Activated effector memory CD4-positive, alpha-beta T cell treated with anti-CD3 and anti-CD28 coated beads, Interleukin-2, amount 50 U/mL, for 16 hours (primary cell): Measurements from ENCODE around the gene FAM163B.
A peak's percentile ranks its signal among the peaks of the same experiment; 100 is the strongest.

Source experiments
- DNase-seq: peaks from one replicate; pipeline ENCODE4 v3.0.0-alpha.2; 2020

FAM163B gene

DNA sequence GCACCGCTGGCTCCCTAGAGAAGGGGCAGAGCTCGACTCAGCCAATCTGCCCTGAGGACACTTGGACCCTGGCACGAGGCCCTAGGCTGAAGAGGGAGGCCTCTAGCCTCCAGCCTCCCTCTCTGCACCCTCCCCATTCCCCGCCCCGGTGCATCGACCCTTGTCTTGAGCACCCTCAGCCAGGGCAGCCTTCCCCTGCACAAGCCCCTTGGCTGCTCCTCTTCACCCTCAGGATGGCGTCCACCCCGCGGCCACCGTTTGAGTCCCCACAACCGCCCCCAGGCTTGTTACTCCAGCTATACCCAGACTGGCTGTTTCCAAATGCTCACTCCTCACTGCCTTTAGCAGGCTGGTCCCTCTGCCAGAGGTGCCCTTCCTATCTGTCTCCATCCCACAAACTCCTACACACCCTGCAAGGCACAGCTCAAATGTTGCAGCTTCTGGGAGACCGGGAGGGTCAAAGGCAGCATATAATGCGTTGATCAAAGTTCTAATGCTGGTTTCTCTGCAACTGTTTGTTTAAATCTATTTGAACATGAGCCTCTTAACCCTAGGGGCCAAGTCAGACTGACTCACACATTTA, 6.5 kb upstream of the FAM163B start:
- no peak for DNase-seq

- DNase-seq, result no peak
Measured at GRCh38 chr9:133615186-133615585, 6.0 kb upstream of the FAM163B start.

DNA sequence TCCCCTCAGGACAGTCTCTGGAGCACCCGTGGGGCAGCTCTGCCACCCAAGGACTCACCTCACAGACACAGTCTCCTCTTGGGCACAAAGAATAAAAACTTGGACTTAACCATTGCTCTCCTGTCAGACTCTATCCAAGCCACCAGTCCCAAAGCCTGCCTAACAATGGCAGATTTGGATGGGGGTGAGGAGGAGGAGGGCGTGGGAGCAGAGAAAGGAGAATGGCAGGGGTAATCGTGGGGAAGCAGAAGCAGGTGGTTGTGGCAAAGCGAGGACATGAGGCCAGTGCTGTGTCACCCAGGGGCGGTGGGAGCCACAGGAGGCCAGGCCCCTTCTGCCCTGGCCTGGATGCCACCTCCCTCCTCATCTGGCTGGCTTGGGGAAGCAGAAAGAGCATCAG, 5.5 kb upstream of the FAM163B start:
- no peak for DNase-seq

DNA sequence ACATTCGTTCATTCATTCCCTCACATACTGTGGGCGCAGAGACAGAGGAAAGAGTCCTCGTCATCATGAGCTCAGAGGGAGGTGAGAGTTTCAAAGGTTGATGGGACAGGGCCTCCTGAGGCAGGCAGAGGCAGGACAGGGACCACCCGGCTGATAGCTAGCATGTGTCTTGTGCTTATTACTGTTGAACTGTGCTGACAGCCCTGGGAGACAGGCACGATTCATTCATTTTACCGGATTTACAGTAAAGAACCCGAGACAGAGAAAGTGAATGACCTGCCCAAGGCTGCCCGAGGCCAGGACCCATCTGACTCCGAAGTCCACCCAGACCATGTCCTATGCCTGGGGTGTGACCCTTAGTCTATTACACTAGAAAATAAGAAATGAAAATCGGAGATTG, 4.9 kb upstream of the FAM163B start:
- DNase-seq, result no peak

GRCh38 chr9:133613432-133613831, 4.2 kb upstream of the FAM163B start:
- no peak for DNase-seq

DNA sequence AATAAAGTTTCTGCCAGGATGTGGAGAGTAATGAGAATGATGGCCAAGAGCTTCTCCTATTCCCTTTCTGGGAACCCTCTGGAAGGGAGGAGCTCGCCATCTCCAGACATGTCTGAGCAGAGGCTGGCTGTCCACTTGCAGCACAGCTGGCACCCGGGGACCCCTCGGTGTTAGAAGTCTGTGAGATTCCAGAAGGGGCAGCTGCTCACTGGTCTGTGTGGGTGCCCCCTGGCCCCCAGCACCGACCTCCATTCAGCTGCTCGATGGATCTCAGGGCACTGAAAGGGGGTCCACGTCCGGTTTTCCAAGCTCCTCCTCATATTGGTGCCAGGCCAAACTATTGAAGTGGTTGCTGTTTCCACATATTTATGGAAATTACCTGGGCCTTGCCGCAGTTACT, 3.6 kb upstream of the FAM163B start:
- DNase-seq, result no peak

DNA sequence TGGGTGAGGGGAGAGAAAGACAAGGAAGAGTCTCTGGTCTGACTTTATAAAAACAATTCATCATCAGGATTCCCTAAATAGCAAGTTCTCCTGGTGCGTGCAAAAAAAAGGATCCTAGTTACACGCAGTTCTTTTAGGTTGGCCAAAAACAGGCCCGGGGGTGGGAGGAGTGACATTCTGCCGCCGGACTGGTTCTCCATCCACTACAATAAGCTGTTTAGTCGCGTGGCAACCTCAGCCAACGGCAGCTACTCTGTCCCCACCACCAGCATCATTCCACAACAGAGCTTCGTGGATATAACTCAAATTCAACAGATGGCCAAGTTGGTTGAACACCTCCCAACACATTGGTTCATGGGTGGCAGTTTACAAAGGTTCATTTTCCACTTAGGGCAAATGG, 2.9 kb upstream of the FAM163B start:
- DNase-seq, result no peak

DNA sequence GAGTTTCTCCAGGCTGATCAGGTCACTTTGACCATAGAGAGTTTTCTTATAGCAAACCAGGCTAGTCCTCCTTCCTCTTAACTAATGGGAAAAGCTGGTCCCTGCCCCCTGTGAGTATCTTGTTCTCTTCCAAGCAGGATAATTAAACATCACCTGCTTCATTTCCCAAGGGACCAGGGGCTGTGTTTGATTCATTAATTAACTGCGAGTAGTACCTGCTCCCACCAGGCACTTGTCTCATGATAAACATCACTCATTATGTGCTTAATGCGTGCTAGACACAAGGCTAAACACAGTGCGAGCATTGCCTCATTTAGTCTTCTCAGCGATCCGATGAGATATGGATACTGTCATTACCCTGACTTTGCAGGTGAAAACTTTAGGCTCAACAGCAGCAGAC, 1.7 kb upstream of the FAM163B start:
- no peak for DNase-seq

- no peak for DNase-seq
Measured at GRCh38 chr9:133608889-133609288, 300 bp downstream of the FAM163B start.

- no peak for DNase-seq
Measured at GRCh38 chr9:133608382-133608781, 807 bp downstream of the FAM163B start.

- DNase-seq, result no peak
Measured at GRCh38 chr9:133607976-133608375, 1.2 kb downstream of the FAM163B start.

DNA sequence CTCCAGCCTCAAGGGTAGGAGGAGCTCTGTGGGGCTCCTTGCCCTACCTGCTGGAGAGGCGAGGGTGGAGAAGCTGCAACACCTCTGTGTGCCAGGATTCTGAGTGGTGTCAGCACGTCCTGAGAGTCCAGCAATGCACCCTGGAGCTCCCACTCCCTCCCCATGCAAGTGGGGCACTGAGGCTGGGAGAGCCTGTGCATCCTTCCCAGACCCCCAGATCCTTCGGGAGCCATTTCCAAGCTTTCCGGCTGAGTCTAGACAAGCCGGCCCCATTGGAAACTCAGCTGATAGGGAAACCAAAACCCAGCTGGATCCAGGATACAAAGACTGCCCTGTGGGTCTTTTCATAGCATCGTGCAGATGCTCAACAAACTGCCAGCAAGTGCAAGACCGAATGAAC, 1.8 kb downstream of the FAM163B start:
- DNase-seq, result no peak

- no peak for DNase-seq
Measured at GRCh38 chr9:133606708-133607025, 2.5 kb downstream of the FAM163B start.

DNA sequence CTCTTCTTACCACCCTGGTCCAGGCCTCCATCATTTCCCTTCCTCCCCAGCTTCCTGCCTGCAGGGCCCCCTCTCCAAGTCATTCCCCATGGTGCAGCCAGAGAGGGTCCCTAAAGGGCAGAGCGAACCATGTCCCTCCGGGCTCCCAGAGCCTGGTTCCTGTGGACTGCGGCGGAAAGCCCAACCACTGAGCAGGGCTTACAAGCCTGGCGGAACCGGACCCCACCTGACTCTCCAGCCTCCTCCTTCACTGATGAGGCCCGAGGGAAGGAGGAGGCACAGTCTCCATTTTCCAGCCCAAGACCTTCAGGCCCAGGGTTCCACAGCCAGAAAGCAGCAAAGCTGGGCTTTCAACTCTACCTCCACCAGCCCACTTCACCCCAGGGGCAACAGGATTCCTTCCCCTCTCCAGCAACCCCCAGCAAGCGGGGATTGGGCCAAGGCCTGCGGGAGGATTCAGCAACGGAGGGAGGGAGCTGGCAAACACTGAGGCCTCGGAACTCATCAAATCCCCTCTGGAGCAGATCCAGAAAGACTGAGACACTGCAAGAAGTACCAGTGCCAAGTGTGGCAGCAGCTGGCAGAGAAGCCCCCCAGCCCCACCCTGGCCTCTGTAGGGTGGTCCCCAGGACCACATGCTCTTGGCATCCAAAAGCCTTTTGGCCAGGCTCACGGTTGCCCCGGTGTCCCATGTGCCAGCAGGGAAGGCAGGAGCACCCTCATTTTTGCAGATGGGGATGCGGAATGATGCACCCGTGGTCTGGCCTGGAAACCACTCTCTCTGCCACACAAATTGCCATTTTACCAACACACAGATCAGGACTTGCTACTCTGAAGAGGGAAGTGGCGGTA, 3.1 kb downstream of the FAM163B start:
- DNase-seq, result no peak

GRCh38 chr9:133605446-133605845, 3.7 kb downstream of the FAM163B start:
- no peak for DNase-seq

- DNase-seq, result no peak
Measured at GRCh38 chr9:133604856-133605255, 4.3 kb downstream of the FAM163B start.

DNA sequence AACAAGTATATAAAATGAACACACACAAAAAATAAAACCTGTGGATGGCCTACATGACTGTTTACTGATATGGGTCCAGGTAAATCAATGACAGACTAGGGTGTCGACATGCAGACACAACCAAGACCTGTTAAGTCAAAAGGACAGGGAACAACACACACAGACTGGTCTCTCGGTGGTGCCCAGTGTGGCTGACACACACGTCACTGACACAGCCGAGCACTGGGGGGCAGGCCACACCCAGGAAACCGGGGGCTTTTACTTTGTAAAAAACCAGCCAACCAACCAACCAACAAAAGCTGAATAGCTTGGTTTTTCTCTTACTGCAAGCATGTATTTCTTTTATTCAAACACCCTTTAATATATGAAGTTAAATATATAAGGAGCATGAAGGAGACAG, 5.0 kb downstream of the FAM163B start:
- DNase-seq, result peak; percentile 71

DNA sequence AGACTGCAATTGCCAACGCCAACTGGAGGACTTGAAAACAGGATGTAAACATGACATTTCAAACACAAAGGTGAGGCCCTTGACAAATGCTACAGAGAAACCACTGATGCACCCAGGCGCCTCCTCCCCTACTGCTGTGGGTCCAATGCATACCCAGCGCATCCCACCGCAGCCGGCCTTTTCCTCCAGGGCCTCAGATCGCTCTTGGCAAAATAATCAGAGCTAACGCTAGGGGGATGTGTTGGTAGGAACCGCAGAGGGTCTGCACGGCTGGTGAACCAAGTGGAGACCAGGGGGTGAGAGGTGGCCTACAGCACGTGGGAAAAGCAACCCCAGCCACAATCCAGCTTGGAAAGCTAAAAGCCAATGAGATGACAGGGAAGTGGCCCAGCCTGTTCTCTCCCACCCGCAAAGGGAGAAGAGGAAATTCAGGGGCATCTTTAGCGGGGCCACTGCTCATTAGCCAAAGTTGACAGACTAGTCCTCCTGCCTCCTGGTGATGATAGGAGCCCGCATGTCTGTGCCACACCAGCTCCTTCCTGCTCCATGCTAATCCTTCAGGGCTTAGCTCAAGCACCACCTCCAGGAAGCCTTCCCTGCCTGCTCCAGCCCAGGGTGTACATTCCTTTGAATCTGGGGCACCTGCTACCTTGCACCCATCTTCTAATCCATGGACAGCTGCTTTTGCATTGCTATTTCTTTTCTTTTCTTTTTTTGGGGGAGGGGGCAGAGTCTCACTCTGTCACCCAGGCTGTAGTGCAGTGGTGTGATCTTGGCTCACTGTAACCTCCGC, 5.9 kb downstream of the FAM163B start:
- DNase-seq, result no peak

- DNase-seq, result no peak
Measured at GRCh38 chr9:133602277-133602676, 6.9 kb downstream of the FAM163B start.

DNA sequence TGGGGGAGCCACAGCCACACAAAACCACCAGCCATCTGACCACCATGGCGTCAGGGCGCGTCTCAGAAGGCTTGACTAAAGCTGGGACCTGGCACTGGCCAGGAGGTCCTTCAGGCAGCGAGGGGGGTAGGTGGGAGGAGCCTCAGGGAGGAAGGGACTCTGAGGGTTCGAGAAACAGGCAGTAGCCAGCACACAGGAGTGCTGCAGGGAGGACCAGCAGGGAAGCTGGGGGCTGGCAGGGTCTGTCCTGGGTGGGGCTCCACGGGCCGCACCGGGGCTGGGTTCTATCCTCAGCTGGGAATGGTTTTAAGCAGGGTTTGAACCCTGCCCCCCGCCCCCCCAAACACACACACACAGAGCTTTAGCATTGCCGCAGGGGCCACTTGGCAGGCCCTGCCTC, 7.4 kb downstream of the FAM163B start:
- no peak for DNase-seq

- no peak for DNase-seq
Measured at GRCh38 chr9:133600739-133601138, 8.4 kb downstream of the FAM163B start.

- DNase-seq, result no peak
Measured at GRCh38 chr9:133599470-133600173, 9.6 kb downstream of the FAM163B start.

- DNase-seq, result no peak
Measured at GRCh38 chr9:133598978-133599377, 10.2 kb downstream of the FAM163B start.
